Endothelial cell of umbilical vein (primary cell): ENCODE data around the gene DNAH9.

ENCODE experiments used
- EZH2 ChIP-seq: IDR thresholded peaks from 2 replicates; pipeline ENCODE4 v1.6.1; 2012; ENCODE audit warnings: borderline replicate concordance, low read depth, mild to moderate bottlenecking, moderate library complexity, low read length, inconsistent platforms; ENCODE audit not compliant: severe bottlenecking
- POLR2A ChIP-seq: IDR thresholded peaks from 2 replicates; pipeline ENCODE4 v1.6.1; 2012; ENCODE audit warnings: low read depth, mild to moderate bottlenecking, control low read depth, low read length
- POLR2AphosphoS5 ChIP-seq: IDR thresholded peaks from 2 replicates; pipeline ENCODE4 v1.6.1; 2012; ENCODE audit warnings: low read depth, mild to moderate bottlenecking, control low read depth, low read length, moderate library complexity; ENCODE audit not compliant: insufficient read depth
- TF ChIP-seq, protein P1 (sequence below), 2 donors: IDR thresholded peaks; 1 replicate in 1 of 2; 2 replicates in 1 of 2; pipeline ENCODE4 v1.5.1; 2011; ENCODE audit warnings: low read length in 2 of 2, mild to moderate bottlenecking in 2 of 2, moderate library complexity in 2 of 2, control low read depth in 1 of 2, inconsistent platforms in 1 of 2, low read depth in 1 of 2; ENCODE audit not compliant: insufficient read depth in 1 of 2; ENCODE audit errors: extremely low read depth in 1 of 2

DNA sequence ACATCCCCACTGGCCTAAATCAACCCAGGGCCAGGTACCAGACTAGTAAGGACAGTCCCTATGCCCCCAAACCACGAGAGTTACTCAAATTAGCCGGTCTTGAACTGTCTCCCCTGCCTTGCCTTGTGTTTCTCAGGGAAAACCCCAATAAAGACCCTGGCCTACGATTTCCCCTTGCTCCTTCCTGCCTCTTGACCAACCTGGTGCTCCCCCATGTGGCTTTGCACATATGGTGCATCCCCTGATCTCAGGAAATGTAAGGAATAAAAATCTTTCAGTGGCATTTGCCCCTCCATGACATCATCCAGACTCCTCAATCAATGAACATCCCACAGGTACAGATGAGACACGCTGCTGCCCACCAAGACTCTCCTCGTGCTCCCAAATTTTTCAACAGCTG is 311.1 kb downstream of the DNAH9 start:
- TF ChIP-seq EZH2 (no peak), POLR2A (no peak), POLR2AphosphoS5 (no peak)
- TF ChIP-seq, protein P1, sequence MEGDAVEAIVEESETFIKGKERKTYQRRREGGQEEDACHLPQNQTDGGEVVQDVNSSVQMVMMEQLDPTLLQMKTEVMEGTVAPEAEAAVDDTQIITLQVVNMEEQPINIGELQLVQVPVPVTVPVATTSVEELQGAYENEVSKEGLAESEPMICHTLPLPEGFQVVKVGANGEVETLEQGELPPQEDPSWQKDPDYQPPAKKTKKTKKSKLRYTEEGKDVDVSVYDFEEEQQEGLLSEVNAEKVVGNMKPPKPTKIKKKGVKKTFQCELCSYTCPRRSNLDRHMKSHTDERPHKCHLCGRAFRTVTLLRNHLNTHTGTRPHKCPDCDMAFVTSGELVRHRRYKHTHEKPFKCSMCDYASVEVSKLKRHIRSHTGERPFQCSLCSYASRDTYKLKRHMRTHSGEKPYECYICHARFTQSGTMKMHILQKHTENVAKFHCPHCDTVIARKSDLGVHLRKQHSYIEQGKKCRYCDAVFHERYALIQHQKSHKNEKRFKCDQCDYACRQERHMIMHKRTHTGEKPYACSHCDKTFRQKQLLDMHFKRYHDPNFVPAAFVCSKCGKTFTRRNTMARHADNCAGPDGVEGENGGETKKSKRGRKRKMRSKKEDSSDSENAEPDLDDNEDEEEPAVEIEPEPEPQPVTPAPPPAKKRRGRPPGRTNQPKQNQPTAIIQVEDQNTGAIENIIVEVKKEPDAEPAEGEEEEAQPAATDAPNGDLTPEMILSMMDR (IDR thresholded peaks at IDR 0.05; ENCODE audit: extremely low read depth in 1 of 2, insufficient read depth in 1 of 2, low read depth in 1 of 2, low read length in 2 of 2) = no peak
